ENCODE data around the gene NUTM2E.
"Not testable (repeated sequence)": the region's sequence is repeated elsewhere in the genome, so short reads cannot be mapped to it uniquely, and the experiment has no call there.

- TF ChIP-seq, protein P1, sequence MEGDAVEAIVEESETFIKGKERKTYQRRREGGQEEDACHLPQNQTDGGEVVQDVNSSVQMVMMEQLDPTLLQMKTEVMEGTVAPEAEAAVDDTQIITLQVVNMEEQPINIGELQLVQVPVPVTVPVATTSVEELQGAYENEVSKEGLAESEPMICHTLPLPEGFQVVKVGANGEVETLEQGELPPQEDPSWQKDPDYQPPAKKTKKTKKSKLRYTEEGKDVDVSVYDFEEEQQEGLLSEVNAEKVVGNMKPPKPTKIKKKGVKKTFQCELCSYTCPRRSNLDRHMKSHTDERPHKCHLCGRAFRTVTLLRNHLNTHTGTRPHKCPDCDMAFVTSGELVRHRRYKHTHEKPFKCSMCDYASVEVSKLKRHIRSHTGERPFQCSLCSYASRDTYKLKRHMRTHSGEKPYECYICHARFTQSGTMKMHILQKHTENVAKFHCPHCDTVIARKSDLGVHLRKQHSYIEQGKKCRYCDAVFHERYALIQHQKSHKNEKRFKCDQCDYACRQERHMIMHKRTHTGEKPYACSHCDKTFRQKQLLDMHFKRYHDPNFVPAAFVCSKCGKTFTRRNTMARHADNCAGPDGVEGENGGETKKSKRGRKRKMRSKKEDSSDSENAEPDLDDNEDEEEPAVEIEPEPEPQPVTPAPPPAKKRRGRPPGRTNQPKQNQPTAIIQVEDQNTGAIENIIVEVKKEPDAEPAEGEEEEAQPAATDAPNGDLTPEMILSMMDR (IDR thresholded peaks at IDR 0.05; ENCODE audit: low read depth, low read length), result not testable (repeated sequence)
- not testable (repeated sequence) for TF ChIP-seq EZH2phosphoT487 (IDR thresholded peaks at IDR 0.05; ENCODE audit: low read depth)
These were observed 35.7 kb downstream of the NUTM2E start for GRCh38 chr10:79862269-79862668.

Data from OCI-LY3 (cell line).